HG02571 (cell line): Measurements from ENCODE around the gene EPM2AIP1.
"Not testable (repeated sequence)": the region's sequence is repeated elsewhere in the genome, so short reads cannot be mapped to it uniquely, and the experiment has no call there.

Experiments
- ATAC-seq: cut with Tn5 transposase; IDR thresholded peaks from one replicate; pipeline ENCODE4 v1.9.1; 2021; ENCODE audit warnings: mild to moderate bottlenecking, moderate library complexity; ENCODE audit not compliant: unreplicated experiment

EPM2AIP1 gene

DNA sequence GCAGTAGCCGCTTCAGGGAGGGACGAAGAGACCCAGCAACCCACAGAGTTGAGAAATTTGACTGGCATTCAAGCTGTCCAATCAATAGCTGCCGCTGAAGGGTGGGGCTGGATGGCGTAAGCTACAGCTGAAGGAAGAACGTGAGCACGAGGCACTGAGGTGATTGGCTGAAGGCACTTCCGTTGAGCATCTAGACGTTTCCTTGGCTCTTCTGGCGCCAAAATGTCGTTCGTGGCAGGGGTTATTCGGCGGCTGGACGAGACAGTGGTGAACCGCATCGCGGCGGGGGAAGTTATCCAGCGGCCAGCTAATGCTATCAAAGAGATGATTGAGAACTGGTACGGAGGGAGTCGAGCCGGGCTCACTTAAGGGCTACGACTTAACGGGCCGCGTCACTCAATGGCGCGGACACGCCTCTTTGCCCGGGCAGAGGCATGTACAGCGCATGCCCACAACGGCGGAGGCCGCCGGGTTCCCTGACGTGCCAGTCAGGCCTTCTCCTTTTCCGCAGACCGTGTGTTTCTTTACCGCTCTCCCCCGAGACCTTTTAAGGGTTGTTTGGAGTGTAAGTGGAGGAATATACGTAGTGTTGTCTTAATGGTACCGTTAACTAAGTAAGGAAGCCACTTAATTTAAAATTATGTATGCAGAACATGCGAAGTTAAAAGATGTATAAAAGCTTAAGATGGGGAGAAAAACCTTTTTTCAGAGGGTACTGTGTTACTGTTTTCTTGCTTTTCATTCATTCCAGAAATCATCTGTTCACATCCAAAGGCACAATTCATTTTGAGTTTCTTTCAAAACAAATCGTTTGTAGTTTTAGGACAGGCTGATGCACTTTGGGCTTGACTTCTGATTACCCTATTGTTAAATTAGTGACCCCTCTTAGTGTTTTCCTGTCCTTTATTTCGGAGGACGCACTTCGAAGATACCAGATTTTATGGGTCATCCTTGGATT lies 674 bp upstream of the EPM2AIP1 start, which contains the start of gene MLH1:
Gene MLH1 (plus strand): TSS at position 193 of the 958 bp plus-strand sequence. CDS start 30 bp downstream, at position 223.
- ATAC-seq = peak; percentile 89

DNA sequence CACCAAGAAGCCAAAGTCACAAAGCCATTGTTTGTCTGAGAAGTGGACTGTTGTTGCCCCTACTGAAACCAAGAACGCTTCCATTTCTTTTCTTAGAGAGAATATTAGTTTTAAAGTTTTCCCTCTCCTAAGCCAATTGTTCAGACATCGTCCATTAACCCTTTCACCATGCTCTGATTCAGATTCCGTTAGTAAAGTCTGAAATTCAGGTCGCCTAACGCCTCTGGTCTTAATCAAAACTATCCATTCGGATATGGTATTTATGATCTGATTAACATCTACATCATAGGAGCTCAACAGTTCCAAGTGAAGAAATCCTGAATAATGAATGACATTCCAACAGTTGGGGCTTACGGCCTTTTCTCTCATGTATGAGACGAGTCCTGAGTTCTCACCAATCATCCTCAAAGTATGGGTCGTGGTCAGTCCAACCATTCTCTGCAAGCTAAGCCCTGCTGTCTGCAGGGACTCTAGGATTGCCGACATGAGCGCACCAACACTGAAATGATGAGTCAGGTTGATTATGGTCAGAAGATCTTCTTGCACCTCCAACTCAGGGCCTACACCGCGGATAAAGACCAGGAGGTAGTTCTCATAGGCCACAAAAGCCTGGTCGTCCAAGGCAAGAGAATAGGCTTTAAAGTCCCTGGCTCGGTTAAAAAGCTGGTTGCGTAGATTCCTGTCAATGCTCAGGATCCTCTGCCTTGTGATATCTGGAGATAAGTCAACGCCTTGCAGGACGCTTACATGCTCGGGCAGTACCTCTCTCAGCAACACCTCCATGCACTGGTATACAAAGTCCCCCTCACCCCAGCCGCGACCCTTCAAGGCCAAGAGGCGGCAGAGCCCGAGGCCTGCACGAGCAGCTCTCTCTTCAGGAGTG lies 767 bp downstream of the EPM2AIP1 start:
- ATAC-seq = no peak

DNA sequence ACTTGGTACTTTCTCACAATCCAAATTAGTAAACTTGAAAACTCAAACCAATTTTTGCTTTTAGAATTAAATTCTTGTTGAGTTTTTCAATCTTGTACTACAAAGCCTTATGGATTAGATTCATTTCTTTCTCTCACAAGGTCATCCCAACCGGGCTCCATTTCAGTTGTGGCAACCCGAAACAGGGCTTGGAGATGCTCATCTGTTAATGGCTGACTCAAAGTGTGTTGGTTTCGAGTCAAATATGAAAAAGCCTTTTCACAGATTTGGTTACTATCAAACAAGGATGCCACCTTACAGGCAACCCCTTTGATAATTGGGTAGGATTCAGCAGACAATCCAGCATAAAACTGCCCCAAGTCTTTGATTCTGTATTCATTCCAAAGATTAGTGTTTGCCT lies 1.8 kb downstream of the EPM2AIP1 start:
- no peak for ATAC-seq

DNA sequence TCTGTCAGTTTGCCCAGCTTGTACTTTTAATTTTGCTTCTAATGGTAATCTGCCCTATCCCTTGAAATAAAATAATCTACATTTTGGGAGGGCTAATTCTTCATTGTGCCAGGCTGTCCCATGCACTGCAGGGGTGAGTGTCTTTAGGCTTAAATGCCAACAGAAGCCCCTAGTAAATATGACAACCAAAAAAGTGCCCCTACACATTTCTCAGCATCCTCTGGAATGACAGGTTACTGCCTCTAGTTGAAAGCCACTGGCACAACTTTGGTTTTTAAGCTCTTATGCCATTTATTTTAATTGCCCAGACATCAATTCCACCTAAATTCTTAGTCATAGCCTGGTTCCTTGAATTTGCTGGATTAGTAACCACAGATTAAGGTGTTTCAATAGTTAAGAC lies 3.4 kb downstream of the EPM2AIP1 start:
- ATAC-seq = no peak

DNA sequence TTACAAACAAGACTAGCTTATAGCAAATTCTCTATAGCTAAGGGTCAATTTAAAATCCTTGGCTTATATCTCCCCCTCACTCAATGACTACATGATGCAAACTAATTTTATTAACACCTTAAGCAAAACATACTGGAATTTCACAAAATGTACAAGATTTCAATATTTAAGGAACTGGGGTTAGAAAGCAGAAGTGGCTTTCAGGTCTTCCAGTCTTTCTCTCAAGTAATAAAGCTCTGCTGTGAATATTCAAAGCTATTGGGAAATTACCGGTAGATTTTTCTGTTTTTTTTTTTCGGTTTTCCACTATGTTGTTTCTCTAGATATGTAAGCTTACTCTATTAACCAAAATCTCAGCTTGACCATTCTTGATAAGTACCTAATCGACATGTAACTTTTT lies 3.9 kb downstream of the EPM2AIP1 start:
- ATAC-seq = no peak

DNA sequence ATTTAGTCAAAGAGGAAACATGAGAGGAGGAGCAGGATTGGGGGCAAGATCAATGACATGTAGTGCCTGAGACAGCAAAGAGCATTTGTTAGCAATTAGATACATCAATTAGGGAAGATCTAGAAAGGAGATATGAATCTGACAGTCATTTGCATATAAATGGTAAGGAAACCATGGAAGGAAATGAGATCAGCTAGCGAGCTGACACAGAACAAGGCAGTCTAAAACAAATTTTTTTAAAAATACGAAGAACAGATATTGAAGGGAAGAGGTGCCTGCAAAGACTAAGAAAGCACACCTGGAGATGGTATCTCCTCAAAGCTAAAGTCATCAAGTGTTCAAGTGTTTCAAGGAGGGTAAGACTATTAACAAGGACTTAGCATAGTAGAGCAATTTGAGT lies 4.6 kb downstream of the EPM2AIP1 start:
- ATAC-seq = no peak

DNA sequence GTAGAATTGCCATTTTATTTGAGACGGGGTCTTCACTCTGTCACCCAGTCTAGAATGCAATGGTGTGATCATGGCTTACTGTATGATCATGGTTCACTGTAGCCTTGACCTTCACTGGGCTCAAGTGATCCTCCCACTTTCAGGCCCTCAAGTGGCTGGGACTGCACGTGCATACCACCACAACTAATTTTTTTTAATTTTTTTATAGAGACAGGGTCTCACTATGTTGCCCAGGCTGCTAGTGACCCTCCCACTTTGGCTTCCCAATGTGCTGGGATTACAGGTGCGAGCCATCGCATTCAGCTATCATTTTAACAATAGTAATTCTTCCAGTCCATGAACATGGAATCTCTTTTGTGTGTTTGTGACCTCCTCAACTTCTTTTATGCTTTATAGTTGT lies 11.9 kb downstream of the EPM2AIP1 start:
- ATAC-seq = no peak

DNA sequence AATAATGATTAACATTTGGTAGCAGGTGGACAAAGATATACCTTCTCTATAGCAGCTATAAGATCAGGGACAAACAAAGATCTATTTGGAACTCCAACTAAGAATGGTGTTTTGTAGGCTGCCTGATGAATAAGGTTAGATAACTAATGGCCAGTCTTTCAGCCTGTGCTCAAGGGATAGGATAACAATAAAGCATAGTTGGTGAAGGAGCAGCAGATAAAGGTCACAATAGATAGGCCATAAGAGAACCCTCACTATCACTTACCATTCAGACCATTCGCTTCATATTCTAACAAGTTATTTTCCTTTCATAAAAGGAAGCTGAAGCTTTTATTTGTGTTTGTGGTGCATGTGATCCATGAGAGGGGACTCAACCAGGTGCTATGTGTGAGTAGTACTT lies 19.8 kb downstream of the EPM2AIP1 start:
- ATAC-seq = no peak

DNA sequence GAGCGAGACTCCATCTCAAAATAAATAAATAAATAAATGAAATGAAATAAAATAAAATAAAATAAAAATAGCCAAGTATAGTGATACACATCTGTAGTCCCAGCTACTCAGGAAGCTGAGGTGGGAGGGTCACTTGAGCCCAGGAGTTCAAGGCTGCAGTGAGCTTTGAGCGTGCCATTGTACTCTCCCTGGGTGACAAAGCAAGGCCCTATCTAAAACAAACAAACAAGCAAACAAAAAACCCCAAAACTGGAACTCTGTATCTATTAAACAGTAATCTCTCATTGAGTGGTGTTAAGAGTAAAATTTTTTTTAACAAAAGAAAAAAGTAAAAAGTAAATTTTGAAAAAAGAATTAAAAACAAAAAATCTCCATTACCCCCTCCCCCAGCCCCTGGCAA lies 20.8 kb downstream of the EPM2AIP1 start:
- no peak for ATAC-seq

DNA sequence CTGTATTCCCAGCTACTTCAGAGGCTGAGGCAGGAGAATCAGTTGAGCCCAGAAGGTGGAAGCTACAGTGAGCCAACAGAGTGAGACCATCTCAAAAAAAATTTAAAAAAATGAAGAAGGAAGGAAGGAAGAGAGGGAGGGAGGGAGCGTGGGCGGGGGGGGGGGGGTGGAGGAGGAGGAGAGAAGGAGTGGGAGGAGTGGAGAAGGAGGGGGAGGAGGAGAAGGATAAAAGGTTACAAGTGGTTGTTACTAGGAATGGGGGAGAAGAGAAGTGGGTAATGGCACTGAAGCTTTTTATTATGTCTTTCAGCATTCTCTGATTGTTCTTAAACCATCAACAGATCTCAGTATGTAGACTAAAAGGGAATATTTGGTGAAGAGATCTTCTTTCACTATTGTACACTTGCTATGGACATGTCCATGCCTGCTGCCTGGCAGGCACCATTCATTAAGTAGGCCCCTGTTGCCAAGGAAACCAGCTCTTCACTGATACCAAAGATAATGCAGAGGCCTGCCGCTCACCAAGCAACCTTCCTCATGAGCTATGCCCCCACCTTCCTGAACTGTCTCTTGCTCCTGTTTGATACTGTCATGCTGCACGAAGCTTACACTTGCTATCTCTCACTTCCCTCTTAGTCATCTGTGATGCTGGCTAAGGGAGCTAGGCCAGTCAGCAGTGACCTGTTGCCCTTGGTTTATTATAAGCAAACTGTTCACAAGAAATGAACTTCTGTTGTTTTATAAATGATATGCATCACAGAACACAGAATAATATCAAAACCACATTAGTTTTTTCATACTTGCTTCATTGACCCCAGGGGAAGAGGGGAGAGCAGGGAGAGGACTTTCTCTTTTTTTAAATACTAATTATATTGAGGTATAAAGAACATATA lies 23.1 kb downstream of the EPM2AIP1 start:
- peak; percentile 97 for ATAC-seq

DNA sequence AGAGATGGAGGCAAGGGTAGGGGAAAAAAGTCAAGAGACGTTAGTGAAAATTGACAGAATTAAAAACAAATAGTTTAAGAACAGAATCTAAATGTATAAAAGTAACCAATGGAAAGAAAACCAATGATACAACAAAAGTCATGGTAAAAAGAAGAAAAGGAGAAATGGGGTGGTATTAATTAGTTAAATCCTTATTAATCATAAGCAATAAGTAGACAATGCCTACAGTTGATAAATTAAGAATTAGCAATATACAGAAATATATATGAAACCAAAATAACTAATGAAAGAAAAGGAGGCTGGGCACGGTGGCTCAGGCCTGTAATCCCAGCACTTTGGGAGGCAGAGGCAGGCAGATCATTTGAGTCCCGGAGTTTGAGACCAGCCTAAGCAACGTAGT lies 23.8 kb downstream of the EPM2AIP1 start:
- no peak for ATAC-seq

DNA sequence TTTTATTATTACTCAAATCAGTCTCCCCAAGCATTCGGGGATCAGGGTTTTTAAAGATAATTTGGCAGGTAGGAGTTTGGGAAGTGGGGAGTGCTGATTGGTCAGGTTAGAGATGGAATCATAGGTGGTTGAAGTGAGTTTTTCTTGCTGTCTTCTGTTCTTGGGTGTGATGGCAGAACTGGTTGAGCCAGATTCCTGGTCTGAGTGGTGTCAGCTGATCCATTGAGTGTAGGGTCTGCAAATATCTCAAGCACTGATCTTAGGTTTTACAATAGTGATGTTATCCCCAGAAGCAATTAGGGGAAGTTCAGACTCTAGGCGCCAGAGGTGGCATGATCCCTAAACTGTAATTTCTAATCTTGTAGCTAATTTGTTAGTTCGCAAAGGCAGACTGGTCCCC lies 27.5 kb downstream of the EPM2AIP1 start:
- no peak for ATAC-seq

DNA sequence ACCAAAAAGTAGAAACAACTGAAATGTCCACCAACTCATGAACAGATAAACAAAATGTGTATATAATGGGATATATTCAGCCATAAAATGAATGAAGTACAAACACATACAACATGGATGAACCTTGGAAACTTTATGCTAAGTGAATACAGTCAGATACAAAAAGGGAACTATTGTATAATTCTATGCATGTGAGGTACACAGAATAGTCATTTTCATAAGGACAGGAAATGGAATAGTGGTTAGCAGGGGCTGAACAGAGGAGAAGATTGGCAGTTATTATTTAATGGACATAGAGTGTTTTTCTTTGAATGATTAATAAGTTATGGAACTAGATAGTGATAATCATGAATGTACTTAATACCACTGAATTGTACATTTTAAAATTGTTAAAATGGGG lies 28.1 kb downstream of the EPM2AIP1 start:
- ATAC-seq = no peak

DNA sequence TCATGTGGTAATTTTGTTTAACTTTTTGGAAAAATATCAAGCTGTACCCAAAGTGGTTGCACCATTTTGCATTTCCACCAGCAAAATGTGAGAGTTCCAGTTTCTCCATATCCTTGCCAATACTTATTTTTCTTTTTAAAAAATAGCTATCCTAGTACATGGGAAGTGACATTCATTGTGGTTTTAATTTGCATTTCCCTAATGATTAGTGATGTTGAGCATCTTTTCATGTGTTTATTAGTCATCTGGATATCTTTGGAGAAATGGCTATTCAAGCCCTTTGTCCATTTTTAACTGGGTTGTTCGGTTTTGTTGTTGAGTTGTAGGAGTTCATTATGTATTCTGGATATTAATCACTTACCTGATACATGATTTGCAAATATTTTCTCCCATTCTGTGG lies 28.6 kb downstream of the EPM2AIP1 start:
- no peak for ATAC-seq

DNA sequence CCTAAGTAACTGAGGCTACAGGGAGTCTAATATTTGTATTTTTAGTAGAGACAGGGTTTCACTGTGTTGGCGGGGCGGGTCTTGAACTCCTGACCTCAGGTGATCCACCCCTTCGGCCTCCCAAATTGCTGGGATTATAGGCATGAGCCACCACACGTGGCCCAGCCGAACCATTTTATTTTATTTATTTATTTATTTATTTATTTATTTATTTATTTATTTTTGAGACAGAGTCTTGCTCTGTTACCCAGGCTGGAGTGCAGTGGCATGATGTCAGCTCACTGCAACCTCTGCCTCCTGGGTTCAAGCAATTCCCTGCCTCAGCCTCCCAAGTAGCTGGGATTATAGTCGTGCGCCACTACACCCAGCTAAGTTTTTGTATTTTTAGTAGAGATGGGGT lies 29.9 kb downstream of the EPM2AIP1 start:
- ATAC-seq = not testable (repeated sequence)

DNA sequence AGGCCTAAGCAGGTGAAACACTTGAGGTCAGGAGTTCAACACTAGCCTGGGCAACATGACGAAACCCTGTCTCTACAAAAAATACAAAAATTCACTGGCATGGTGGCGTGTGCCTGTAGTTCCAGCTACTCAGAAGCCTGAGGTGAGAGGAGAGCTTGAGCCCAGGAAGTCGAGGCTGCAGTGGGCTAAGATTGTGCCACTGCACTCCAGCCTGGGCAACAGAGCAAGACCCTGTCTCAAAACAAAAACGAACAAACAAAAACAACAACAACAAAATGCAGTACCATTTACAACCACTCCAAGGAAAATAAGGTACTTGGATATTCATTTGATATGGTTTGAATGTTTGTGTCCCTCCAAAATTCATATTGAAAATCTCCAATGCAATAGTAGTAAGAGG lies 32.4 kb downstream of the EPM2AIP1 start:
- no peak for ATAC-seq

DNA sequence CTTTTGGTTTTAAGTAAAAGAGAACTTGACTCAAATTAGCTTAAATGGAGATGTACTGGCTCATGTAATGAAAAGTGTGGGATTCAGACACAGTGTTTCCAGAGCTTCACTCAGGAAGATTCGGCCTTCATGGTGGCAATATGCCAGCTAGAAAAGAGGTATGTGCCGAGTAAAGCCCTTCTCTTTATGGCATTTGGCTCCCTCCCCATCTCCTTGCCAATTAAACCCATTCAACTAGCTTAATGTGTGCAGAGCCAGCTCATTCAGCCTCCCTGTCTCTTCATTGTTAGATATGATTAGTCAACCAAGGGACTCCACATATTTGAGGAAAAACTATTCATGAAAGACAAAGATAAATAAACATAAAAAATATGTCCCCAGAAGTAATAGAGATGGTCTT lies 33.1 kb downstream of the EPM2AIP1 start:
- no peak for ATAC-seq

DNA sequence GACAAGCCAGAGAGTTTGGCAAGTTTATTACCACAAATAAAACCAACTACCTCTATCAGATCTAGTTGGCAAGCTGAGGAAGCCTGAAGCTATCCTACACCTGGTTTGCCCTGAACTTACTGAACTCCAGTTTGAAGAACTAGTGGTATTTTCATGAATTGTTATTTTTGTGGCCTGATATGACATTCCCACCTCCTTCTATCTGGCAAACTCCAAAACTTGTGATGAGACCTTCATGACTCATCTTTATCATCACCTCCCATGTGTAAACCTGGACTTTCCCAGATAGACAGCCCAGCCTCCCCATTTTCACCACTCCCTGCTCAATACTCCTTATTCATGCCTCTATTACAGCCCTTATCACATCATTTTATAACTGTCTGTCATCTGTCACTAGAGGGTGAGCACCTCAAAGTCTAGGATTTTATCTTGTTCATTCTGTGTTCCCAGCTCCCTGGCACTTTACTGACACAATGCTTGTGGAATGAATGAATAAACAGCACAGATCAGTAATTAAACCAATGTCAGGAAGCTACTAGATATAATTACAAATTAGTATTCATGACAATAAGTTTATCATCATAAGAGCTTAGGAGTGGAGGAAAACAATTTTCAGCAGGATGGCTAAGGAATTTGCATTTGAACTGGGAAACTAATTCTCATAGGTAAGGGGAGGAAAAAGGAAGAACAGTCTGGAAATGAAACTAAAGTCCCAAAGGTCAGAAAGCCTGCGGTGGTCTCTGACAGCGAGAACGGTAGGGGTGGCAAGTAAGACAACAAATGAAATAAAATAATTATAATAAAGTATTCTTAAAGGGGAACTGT lies 34.9 kb downstream of the EPM2AIP1 start:
- no peak for ATAC-seq

DNA sequence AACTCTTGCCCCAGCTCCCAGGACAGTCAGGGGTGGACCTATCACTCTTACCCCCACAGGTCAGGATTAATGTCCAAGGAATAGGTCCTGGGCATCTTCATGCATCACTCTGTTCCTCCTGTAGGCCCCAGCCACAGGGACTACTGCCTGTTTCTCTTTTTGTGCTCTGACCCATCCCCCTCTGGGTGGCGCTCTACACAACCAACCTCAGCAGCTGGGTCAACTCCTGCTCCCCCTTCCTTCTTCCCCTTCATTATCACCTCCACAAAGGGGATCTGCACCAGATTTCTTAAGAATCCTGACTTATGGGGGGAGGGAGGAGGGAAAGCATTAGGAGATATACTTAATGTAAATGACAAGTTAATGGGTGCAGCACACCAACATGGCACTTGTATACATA lies 35.9 kb downstream of the EPM2AIP1 start:
- ATAC-seq = no peak

DNA sequence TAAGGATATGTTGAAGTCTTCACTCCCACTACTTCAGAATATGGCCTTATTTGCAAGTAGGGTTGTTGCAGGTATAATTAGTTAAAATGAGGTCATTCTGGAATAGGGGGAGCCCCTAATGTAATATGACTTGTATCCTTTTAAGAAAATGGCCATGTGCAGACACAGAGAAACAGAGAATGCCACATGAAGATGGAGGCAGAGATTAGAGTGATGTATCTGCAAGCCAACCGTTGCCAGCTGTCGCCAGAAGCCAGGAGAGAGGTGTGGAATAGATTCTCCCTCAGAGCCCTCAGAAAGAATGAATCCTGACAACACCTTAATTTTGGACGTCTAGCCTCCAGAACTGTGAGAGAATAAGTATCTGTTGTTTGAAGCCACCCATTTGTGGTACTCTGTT lies 36.8 kb downstream of the EPM2AIP1 start:
- ATAC-seq = no peak
